Esophagus squamous epithelium (tissue), 5 donors: Measurements from ENCODE around the gene PAM. TPM values are rescaled to one million over a fixed set of nuclear protein-coding genes. Genes with fewer than 3 reads are reported as not detected.

ENCODE experiments used
- DNase-seq: peaks from one replicate; lab custom pipeline; 2025; lab: John Stamatoyannopoulos, UW
- H3K27ac ChIP-seq, 4 donors: fragments of 200-600 bp; sonication (generic); one replicate each; pipeline ENCODE4 v1.5.1; 2016 to 2019; ENCODE audit warnings: mild to moderate bottlenecking in 1 of 4
- H3K27me3 ChIP-seq, 4 donors: fragments of 200-600 bp; sonication (generic); 1 replicate in 3 of 4; 2 replicates in 1 of 4; pipeline versions ENCODE4 v1.5.1 to v1.6.0; 2017 to 2021; ENCODE audit warnings: antibody characterized with exemption in 1 of 4
- H3K36me3 ChIP-seq, 3 donors: fragments of 200-600 bp; sonication (generic); one replicate each; pipeline ENCODE4 v1.5.1; 2016 to 2019
- H3K4me1 ChIP-seq, 3 donors: fragments of 200-600 bp; sonication (generic); one replicate each; pipeline ENCODE4 v1.5.1; 2017 to 2019
- H3K4me3 ChIP-seq, 4 donors: fragments of 200-600 bp; sonication (generic); 1 replicate in 3 of 4; 2 replicates in 1 of 4; pipeline ENCODE4 v1.5.1; 2016 to 2019; ENCODE audit warnings: mild to moderate bottlenecking in 2 of 4, moderate library complexity in 1 of 4
- H3K9me3 ChIP-seq, 3 donors: fragments of 200-600 bp; sonication (generic); one replicate each; pipeline ENCODE4 v1.5.1; 2016 to 2019
- POLR2A ChIP-seq, 4 donors: fragments of 450-650 bp; IDR thresholded peaks; one replicate each; pipeline ENCODE4 v1.6.1; 2017; ENCODE audit warnings: antibody characterized with exemption in 4 of 4, mild to moderate bottlenecking in 4 of 4, moderate library complexity in 3 of 4
- WGBS, 2 donors: methylation state at CpG; one replicate each; pipeline ENCODE4 v1.1.5; 2018; 5-methylcytosine and 5-hydroxymethylcytosine counted together
- intact Hi-C: fragments of 100-400 bp; cut with DNase I; formaldehyde crosslinking; loops from one replicate; pipeline ENCODE4 v1.15.0; 2022
- total RNA-seq, 4 donors: library from RNA; depleted of rRNA; stranded (reverse); fragments of >200 nt; gene quantifications; one replicate each; pipeline ENCODE4 v1.1.0, GENCODE V29; 2016
- TF ChIP-seq, protein P1 (sequence below), 6 experiments: fragments of 450-650 bp in 4 of 6; fragments of 200-600 bp in 2 of 6; sonication (generic) in 2 of 6; IDR thresholded peaks; one replicate each; pipeline ENCODE4 v1.5.1; 2016 to 2019; ENCODE audit warnings: antibody characterized with exemption in 6 of 6, mild to moderate bottlenecking in 4 of 6, moderate library complexity in 4 of 6
- donor health status: DM: yes; HTN: yes; CAD: no.

PAM gene
- total RNA-seq, 4 donors from 2014 or later: 33.0 to 88.5 (median 53.8) TPM

GRCh38 chr5:102986074-102986473 is 231.0 kb downstream of the PAM start:
- H3K27me3 ChIP-seq: no peaks in the 10 kb centered on the region
- intact Hi-C loops: no loop called here
- no peaks in the 10 kb centered on the region for H3K36me3 ChIP-seq
- DNase-seq: no peak
- no peaks in the 10 kb centered on the region for H3K4me1 ChIP-seq
- no peak overlapping the region for H3K27ac ChIP-seq
- H3K9me3 ChIP-seq: no peaks in the 10 kb centered on the region
- no peak for TF ChIP-seq POLR2A (IDR thresholded peaks at IDR 0.05)
- TF ChIP-seq, protein P1, sequence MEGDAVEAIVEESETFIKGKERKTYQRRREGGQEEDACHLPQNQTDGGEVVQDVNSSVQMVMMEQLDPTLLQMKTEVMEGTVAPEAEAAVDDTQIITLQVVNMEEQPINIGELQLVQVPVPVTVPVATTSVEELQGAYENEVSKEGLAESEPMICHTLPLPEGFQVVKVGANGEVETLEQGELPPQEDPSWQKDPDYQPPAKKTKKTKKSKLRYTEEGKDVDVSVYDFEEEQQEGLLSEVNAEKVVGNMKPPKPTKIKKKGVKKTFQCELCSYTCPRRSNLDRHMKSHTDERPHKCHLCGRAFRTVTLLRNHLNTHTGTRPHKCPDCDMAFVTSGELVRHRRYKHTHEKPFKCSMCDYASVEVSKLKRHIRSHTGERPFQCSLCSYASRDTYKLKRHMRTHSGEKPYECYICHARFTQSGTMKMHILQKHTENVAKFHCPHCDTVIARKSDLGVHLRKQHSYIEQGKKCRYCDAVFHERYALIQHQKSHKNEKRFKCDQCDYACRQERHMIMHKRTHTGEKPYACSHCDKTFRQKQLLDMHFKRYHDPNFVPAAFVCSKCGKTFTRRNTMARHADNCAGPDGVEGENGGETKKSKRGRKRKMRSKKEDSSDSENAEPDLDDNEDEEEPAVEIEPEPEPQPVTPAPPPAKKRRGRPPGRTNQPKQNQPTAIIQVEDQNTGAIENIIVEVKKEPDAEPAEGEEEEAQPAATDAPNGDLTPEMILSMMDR (IDR thresholded peaks at IDR 0.05): no peak
- 85 to 92% methylated on average over 3 of the region's 3 CpGs for WGBS, 2 donors
- no peak overlapping the region for H3K4me3 ChIP-seq

DNA sequence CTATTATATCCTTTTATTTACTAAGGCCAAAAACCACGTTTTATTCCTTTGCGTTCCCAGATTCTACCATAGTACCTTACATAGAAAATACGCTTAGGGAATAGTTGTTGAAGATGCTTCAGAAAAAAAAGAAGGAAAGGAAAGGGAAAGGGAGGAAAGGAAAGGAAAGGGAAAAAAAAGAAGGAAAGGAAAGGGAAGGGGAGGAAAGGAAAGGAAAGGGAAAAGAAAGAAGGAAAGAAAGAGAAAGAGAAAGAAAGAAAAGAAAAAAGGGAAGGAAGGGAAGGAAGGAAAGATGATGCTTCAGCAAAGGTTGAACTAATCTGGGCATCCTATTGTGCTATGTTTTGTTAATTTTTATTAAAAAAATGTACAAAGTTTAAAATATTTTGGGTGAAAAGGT is 233.4 kb downstream of the PAM start:
- Histone ChIP-seq H3K4me1 (no peaks in the 10 kb centered on the region), H3K4me3 (no peak overlapping the region), H3K36me3 (no peaks in the 10 kb centered on the region), H3K27me3 (no peaks in the 10 kb centered on the region), H3K9me3 (no peaks in the 10 kb centered on the region), H3K27ac (no peak overlapping the region)
- TF ChIP-seq, protein P1 (IDR thresholded peaks at IDR 0.05): no peak
- TF ChIP-seq POLR2A (IDR thresholded peaks at IDR 0.05): no peak
- DNase-seq: no peak
- 73 to 88% methylated on average over 3 of the region's 3 CpGs for WGBS, 2 donors
- intact Hi-C loops: no loop called here

DNA sequence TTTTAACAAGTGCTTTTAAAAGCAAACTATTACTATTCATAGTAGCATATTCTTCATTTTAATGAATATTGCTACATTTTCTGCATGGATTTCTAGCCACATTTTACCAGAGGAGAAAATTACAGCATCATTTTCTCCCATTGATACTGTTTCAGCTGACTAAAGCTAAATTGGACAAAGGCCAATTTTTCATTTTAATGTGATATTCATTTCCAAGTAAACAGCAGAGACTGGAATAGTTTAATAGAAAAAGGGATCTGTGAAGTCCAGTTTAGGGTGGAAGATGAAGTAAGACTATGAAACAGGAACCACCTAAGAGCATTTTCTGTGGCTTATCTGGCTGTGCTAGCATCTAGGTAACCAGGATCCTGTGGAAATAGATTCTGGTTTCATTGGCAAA is 236.7 kb downstream of the PAM start:
- no peak for DNase-seq
- intact Hi-C loops: no loop called here
- Histone ChIP-seq H3K27ac (no peak overlapping the region), H3K27me3 (no peaks in the 10 kb centered on the region), H3K4me3 (no peak overlapping the region), H3K9me3 (no peaks in the 10 kb centered on the region), H3K4me1 (no peaks in the 10 kb centered on the region), H3K36me3 (no peaks in the 10 kb centered on the region)
- no peak for TF ChIP-seq POLR2A (IDR thresholded peaks at IDR 0.05)
- TF ChIP-seq, protein P1 (IDR thresholded peaks at IDR 0.05): no peak

DNA sequence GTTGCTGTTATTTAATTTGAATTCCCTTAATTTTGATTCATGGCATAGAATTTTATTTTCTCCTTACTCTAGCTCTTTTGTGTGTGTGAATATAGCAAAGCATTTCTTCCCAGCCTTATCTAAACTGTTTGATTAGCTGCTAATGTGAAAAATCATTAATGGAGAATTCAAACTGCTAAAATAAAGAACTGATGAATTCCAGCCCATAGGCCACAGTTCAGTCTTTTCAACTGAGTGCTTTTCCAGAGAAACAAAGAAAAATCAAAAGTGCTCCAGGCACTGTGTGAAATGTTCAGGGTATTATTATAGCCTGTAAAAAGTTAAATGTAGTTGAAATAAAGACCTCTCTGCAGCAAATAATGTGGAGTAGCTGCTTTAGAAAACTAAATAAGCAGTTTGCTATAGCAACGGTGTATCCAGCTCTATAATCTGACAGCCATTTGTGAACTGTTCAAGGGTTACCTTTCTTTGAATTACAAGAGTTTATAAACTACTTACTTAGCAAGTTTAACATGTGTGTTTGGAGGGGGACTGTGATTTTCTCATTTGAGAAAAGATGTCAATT is 241.0 kb downstream of the PAM start:
- WGBS, 2 donors: 73 to 88% methylated on average over 1 of the region's 1 CpG
- Histone ChIP-seq H3K9me3 (no peaks in the 10 kb centered on the region), H3K36me3 (no peaks in the 10 kb centered on the region), H3K27ac (no peak overlapping the region), H3K4me3 (no peak overlapping the region), H3K27me3 (no peaks in the 10 kb centered on the region), H3K4me1 (no peaks in the 10 kb centered on the region)
- TF ChIP-seq, protein P1 (IDR thresholded peaks at IDR 0.05): no peak
- no peak for TF ChIP-seq POLR2A (IDR thresholded peaks at IDR 0.05)
- intact Hi-C loops: no loop called here
- DNase-seq: no peak

GRCh38 chr5:102998224-102998623 is 243.1 kb downstream of the PAM start:
- 26 to 48% methylated on average over 2 of the region's 2 CpGs for WGBS, 2 donors
- TF ChIP-seq, protein P1 (IDR thresholded peaks at IDR 0.05): no peak
- no peak for TF ChIP-seq POLR2A (IDR thresholded peaks at IDR 0.05)

More at GRCh38 chr5:102998224-102998623, 243.1 kb downstream of the PAM start:
- H3K27ac ChIP-seq: no peak overlapping the region
- no peaks in the 10 kb centered on the region for H3K9me3 ChIP-seq
- DNase-seq: no peak
- no peaks in the 10 kb centered on the region for H3K4me1 ChIP-seq
- no peaks in the 10 kb centered on the region for H3K27me3 ChIP-seq
- intact Hi-C loops: no loop called here
- H3K36me3 ChIP-seq: no peaks in the 10 kb centered on the region
- no peak overlapping the region for H3K4me3 ChIP-seq
